RPMI8226 (cell line): Measurements from ENCODE around the gene GNMT.
"Not testable (repeated sequence)": the region's sequence is repeated elsewhere in the genome, so short reads cannot be mapped to it uniquely, and the experiment has no call there.

Source experiments
- DNase-seq: peaks from one replicate; pipeline ENCODE4 v3.0.0-alpha.2; 2015

Gene GNMT

DNA sequence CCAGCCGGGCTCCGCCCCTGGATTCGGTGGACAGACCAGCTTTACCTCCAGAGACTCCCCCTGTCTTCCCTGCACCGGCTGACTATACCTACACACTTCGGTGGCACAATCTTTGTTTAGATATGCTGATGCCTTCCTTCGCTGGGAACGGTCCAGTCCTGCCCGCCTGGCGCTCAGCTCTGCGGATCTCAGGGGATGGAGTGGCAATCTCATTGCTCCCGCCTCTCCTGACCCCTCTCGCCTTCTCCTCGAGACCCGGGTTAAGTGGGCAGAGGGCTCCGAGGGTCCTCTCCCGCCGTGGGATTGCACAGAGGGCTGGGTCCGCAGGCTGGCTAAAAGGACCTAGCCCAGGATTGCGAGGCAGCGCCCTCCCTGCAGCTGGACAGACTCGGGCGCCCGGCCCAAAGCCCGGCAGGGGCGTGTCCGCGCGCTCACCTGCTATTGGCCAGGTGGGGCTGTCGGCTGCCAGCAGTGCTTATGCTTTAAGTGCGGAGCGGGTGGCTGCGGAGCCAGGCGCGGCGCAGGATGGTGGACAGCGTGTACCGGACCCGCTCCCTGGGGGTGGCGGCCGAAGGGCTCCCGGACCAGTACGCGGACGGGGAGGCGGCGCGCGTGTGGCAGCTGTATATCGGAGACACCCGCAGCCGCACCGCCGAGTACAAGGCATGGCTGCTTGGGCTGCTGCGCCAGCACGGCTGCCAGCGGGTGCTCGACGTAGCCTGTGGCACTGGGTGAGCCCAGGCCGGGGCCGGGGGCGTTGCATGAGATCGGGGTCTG, at the start of gene GNMT:
GNMT (plus strand) TSS at position 512 of the 777 bp plus-strand sequence; CDS start at position 526, 14 bp downstream.
- DNase-seq, result peak; percentile 84

DNA sequence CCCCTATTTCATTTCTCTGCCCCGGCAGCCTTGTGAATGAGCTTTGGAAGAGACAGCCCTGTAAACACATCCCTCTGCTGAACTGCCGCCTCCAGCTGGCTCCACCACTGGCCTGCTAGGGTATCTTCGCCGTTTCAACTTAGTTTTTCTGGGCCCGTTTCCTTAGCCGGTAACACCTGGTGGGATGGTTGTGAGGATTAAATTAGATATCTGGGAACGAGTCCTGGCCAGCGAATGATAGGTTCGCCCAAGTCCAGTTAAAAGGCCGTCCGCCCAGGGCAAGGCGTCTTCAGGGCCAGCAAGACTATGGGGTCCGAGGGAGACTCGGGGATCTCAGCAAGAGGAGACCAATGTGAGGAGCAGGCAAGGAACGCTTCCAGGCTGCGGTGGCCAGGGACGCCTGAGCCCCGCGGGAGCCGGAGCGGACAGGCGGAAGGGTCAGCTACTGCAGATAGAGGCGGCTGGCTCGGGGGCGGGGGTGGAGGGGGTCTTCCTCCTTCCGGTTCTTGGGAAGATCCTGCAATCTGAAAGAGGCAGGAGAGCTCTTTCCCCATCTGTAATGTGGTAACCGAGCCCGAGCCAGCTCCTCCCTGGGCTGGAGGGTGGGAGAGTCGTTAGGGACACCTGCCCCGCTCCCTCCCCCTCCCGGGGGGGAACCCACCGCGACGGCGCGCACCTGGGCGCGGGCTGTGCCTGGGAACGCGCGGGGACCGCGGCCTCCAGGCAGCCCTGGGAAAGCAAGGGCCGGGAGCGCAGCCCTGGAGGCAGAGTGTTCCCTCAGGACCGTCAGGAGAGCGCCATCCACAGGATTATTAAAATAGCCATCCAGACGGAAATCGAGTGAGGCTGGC, 49.2 kb upstream of the GNMT start:
- DNase-seq, result no peak

DNA sequence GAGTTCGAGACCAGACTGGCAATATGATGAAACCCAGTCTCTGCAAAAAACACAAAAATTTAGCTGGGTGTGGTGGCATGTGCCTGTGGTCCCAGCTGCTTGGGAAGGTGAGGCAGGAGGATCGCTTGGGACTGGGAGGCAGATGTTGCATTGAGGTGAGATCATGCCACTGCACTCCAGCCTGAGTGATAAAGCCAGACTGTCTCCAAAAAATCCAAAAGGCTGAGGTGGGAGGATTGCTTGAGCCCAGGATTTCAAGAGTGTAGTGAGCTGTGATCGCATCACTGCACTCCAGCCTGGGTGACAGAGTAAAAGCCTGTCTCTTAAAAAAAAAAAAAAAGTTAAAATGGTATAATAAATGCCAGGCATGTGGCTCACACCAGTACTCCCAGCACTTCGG, 46.0 kb upstream of the GNMT start:
- DNase-seq, result no peak

DNA sequence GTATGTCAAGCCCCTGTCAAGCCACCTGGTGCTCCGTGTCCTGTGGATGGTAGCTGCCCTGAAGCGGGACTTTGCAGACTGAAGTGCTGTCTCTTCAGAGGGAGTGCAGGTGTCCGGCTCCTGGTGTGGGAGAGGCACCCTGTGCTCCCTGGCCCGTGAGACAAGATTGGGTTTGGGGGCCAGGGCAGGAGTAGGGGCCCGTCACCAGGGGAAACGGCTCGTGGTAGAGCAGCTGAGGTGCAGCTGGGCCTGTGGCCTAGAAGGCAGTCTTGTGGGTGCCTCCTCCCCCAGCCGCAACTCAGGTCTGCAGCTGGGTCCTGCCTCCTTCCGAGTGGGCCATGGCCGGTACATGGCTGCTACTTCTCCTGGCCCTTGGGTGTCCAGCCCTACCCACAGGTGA, 44.8 kb upstream of the GNMT start, which contains the start of gene PTCRA:
PTCRA (plus strand) TSS at position 322 of the 400 bp plus-strand sequence; CDS start at position 339, 17 bp downstream.
- peak; percentile 13 for DNase-seq

DNA sequence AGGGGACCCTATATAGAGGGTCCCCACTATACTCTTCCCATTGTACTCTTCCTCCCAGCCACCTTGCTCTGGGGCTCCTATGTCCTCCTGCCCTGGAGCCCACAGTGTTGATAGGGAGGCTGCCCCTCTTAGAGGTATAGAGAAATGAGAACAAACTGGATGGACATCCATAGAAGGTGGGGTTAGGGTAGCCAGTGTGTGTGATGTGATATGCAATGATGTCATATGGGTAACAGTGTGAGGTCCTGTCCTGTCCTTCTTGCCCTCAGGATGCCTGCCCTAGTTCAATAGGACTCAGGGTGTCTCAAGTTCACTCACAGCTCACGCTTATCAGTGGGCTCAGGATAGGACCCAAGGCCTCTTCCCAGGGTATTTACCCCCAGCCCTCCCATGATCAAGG, 44.3 kb upstream of the GNMT start:
- no peak for DNase-seq

DNA sequence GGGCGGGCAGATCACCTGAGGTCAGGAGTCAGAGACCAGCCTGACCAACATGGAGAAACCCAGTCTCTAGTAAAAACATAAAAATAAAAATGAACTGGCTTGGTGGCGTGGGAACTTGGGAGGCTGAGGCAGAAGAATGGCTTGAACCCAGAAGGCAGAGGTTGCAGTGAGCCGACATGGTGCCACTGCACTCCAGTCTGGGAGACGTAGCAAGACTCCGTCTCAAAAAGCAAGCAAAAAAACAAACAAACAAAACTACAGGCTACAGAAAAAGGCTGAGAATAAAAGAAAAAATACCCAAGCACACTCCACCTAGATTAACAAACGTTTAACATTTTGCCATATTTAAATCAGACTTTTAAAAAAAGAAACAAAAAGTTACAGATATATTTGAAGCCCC, 38.8 kb upstream of the GNMT start:
- no peak for DNase-seq

DNA sequence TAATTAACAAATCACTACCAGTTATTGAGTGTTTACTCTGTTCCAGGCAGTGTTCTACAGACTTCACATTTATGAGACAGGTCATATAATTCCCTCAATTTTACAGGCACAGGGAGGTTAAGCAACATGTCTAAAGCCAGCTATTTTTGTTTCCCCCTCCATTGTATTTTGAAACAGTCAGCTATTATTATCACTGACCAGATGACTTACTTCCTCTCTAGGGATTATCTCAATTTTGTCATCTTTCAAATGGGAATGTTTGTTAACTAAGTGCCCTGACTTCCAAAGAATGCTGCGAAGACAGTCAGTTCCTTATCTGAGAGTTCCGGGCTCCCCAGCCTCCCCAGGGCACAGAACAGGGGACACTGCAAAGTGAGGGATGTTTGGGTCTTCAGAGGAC, 36.9 kb upstream of the GNMT start:
- no peak for DNase-seq

DNA sequence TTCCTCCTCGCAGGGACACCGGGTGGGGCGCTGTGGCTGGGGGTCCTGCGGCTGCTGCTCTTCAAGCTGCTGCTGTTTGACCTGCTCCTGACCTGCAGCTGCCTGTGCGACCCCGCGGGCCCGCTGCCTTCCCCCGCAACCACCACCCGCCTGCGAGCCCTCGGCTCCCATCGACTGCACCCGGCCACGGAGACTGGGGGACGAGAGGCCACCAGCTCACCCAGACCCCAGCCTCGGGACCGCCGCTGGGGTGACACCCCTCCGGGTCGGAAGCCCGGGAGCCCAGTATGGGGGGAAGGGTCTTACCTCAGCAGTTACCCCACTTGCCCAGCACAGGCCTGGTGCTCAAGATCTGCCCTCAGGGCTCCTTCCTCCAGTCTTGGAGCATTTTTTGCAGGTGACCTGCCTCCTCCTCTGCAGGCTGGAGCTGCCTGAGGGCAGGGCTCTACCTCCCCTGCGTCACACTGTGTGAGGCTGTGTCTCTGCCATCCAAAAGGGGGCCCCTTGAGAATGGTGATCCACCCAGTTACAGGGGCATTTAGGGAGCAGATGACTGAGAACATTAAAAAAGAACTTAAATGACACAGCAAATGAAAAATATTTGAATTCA, 35.2 kb upstream of the GNMT start:
- no peak for DNase-seq

DNA sequence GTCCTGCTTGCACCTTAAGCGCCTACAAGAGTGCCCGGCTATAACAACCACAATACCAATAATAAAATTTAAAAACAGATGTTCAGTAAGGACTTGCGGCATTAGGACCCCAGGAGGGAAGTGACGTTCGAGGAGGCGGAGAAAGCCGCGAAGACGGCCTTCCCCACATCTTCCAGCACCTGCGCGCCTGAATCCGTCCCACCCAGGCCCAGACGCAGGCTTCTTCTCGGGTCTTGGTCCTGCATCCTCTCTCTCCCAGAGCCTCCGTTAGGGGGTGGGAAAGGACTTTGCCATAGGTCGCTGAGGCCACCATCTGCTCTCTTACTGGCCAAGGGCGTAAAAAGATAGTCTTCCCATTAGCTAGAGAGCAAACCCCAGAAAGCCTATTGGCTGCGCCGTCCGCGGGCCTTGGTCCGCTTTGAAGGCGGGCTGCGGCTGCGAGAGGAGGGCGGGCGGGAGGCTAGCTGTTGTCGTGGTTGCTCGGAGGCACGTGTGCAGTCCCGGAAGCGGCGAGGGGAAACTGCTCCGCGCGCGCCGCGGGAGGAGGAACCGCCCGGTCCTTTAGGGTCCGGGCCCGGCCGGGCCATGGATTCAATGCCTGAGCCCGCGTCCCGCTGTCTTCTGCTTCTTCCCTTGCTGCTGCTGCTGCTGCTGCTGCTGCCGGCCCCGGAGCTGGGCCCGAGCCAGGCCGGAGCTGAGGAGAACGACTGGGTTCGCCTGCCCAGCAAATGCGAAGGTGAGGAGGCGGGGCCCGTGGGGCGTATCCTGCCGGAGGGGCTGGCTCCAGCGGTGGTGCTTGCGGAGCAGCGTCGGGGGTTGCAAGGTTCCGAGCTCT, 31.4 kb upstream of the GNMT start, which contains the start of gene CNPY3:
CNPY3 (plus strand) TSS at position 495 of the 835 bp plus-strand sequence; CDS start at position 586, 91 bp downstream.
- DNase-seq, result peak; percentile 94

DNA sequence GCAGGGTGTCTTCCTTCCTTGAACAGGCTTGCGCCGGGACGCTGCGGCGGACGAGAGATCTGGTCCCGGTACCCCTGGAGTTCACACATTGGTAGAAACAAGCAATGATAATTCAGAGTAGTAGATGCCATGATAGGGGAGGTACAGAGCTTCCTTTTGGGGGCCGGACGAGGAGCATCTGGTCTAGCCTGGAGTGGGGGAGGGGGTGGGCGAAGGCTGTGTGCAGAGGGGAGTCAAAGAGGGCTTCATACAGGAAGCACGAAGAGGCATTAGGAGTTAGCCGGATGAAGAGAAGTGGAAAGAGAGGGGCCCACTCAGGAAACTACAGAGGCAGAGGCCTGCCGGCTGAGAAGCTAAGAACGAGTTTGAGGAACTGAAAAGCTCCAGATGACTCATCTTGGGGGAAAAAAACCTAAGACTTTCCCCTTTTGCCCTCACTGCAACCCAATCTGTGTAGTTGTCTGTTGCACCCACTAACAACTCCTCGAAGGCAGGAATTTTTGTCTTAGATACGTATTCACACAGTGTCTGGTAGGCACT, 30.7 kb upstream of the GNMT start:
- DNase-seq, result peak; percentile 87

DNA sequence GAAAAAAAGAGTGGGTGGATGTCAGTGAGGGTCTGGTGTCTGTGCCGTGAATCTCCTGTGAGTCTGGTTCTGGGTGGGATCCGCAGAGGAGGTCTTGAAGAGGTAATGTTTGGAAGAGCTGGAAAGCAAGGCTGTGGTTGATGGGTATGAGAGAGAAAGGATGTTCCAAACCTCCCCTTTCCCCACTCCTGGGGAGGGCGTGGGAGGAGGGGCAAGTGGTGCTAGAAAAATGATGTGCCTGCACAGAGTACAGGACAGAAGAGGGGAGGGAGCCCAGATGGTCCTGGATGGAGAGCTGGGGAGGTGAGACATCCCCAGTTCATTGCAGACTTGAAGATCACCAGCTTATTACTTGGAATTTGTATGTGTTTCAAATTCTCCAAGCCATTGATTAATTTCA, 28.1 kb upstream of the GNMT start:
- DNase-seq, result no peak

DNA sequence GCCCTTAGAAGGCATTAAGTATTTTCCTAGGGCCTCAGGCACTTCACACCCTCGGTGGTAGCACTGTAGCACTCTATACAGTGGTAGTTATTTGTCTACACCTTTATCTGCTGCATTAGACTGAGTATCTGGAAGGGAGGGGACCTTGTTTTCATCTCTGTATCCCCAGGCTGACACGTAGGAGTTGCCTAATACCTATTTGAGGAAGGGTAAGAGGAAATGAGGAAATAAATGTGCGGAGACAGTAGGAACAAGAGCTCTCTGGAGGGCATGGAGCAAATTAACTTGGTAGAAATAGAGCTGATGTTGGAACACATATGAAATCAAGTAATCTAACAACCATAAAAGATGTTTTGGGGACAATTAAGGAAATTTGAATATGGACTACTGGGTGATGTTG, 27.3 kb upstream of the GNMT start:
- no peak for DNase-seq

DNA sequence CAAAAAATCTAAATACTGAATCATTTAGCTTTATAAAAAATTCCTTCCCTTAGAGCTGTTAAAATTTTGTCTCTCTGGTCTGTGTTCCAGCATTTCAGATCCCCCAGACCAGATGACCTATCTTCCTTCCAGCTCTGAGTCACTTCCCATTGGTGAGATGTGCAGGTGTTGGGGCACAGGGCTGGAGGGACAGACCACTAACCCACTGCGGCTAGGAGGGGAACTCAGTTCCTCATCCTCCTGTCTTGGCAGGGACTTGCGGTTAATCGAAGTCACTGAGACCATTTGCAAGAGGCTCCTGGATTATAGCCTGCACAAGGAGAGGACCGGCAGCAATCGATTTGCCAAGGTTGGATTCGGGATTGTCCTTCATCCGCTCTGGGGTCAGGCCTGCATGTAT, 25.2 kb upstream of the GNMT start:
- no peak for DNase-seq

DNA sequence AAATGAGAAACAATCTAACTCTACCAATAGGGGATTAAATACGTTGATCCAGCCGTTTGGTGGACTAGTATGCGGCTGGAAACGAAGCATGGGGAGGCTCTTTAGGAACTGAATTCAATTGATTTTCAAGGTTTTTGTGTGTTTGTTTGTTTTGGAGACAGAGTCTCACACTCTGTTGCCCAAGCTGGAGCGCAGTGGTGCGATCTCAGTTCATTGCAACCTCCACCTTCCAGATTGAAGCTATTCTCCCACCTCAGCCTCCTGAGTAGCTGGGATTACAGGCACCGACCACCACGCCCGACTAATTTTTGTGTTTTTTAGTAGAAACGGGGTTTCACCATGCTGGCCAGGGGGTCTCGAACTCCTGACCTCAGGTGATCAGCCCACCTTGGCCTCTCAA, 24.2 kb upstream of the GNMT start:
- no peak for DNase-seq

DNA sequence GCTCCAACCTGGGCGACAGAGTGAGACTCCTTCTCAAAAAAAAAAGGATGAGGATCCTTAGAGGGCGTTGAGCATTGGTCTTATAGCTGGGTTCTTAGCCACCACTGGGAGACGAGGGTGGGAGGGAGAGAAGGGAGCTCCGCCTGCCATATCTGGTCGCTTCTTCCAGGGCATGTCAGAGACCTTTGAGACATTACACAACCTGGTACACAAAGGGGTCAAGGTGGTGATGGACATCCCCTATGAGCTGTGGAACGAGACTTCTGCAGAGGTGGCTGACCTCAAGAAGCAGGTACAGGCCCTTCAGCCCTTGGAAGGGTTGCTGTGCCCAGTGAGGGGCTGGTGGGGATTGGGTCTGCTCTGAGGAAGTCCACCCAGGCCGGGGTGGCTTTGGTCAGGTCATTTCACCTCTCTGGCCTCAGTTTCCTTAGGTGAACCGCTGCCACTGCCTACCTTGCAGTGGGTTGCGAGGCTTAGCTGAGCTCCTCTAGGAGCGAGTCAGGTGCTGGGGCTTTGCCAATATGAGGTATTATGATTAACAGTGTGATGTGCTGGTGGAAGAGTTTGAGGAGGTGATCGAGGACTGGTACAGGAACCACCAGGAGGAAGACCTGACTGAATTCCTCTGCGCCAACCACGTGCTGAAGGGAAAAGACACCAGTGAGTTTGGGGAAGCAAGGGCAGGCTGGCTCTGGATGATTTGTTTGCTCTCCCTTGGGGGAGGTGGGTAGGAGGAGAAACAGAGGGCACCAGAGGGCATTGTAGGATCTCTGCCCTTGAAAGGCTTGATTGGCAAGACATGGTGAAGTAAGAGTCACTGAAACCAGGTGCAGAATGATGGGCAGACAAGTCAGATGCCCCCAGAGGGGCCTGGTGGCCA, 22.8 kb upstream of the GNMT start:
- DNase-seq, result no peak

DNA sequence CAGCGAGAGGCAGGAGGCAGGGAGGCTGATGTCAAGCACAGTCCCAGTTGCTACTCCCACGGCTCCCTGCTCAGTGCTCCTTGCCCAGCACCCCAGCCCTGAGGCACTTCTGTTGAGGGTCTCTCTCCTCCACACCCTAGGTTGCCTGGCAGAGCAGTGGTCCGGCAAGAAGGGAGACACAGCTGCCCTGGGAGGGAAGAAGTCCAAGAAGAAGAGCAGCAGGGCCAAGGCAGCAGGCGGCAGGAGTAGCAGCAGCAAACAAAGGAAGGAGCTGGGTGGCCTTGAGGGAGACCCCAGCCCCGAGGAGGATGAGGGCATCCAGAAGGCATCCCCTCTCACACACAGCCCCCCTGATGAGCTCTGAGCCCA, 22.1 kb upstream of the GNMT start:
- no peak for DNase-seq

DNA sequence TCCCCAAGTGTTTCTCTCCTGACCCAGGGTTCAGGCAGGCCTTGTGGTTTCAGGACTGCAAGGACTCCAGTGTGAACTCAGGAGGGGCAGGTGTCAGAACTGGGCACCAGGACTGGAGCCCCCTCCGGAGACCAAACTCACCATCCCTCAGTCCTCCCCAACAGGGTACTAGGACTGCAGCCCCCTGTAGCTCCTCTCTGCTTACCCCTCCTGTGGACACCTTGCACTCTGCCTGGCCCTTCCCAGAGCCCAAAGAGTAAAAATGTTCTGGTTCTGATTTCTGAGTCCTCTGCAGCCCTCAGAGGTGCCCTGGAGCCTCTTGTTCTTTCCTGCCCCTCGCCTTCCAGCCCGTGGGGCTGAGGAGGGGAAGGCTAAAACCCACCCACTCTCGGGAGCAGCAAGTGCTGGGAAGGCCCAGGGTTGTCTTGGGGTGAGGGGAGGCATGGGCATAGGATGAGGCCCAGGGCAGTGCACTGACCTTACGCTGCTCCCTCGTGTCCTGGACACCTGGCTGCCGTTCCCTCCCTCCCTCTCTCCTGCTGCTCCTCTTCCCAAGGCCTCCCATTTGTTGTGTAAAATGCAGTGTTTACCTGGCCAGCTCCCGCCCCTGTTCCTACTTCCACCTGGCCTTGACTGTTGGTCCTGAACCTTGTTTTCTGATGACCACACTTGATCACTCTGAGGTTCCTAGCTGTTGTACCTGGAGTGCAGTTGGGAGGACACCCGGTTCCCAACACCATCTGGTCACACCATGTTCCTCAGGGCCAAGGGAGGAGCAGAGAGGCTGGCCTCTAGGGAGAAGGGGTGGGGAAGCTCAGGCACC, 21.4 kb upstream of the GNMT start:
- DNase-seq, result no peak

DNA sequence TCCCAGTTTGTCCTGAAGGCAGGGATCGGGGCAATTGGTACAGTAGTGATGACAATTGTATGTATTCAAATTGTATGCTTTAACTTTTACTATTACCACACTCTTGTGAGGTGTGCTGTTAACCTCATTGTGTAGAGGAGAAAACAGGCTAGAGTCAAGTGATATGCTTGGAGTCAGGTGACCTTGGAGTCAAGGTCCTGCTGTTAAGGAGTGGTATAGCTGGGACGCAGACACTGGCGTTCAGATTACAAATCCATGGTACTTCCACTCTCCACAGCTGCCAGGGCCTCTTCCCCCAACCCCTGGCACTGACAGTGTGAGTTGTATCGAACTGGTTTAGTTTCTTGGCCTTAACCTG, 20.8 kb upstream of the GNMT start:
- DNase-seq, result no peak

DNA sequence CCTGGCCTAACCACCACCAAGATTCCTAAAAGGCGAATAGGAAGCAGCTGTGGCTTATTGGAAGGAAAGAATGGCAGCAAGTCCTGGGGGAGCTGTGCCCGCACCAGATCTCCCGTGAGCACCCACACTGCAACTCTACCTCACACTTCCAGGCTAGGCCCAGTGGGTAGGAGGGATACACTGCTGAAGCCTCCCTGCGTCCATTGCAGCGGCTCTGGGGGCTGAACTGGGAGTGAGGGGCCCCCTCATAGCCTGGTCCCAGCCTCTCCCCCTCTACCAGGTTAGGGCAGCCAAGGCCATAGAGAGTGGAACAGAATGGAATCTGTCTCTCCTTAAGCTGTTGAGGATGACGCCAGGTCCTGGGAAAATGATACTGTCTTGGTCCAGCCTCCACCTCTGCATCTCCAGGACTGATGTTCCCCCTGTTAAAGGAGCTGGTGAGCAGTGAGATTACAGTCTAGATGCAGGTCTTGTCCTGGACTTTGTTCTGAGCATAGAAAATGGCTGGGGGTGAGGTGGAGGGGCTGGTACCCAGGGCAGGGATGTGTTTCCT, 20.0 kb upstream of the GNMT start:
- DNase-seq, result no peak

DNA sequence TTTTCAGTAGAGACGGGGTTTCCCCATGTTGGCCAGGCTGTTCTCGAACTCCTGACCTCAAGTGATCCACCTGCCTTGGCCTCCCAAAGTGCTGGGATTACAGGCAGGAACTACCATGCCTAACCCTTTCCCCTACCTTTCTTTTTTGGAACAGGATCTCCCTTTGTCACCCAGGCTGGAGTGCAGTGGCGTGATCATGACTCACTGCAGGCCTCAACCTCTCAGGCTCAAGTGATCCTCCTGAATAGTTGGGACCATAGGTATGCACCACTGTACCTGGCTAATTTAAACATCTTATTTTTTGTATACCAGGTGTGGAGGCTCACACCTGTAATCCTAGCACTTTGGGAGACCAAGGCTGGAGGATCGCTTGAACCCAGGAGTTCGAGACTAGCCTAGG, 19.2 kb upstream of the GNMT start:
- DNase-seq, result not testable (repeated sequence)
